NOMO-1 treated with DMSO at 0.1 percent for 48 hours (cell line): Measurements from ENCODE around the gene GTSE1.

Experiments used
- DNase-seq: peaks from one replicate; lab custom pipeline; 2025; ENCODE audit not compliant: unreplicated experiment; lab: John Stamatoyannopoulos, UW

Gene GTSE1

GRCh38 chr22:46327691-46328465, 31.2 kb downstream of the GTSE1 start:
- no peak for DNase-seq

GRCh38 chr22:46328797-46329196, 32.1 kb downstream of the GTSE1 start:
- no peak for DNase-seq

- no peak for DNase-seq
These were observed 32.9 kb downstream of the GTSE1 start for GRCh38 chr22:46329616-46330015.

- no peak for DNase-seq
These were observed 33.8 kb downstream of the GTSE1 start for GRCh38 chr22:46330426-46330825.

GRCh38 chr22:46331496-46331895, 34.8 kb downstream of the GTSE1 start:
- DNase-seq: no peak

- peak; percentile 77 for DNase-seq
These were observed 38.8 kb downstream of the GTSE1 start, which contains the start of gene TRMU for GRCh38 chr22:46335201-46336118. TSS of gene TRMU (plus strand) at chr22:46335714. CDS start at chr22:46335765, 51 bp downstream.

GRCh38 chr22:46336119-46337078, 39.7 kb downstream of the GTSE1 start:
- no peak for DNase-seq

- DNase-seq: no peak
These were observed 41.2 kb downstream of the GTSE1 start for GRCh38 chr22:46337870-46338269.

GRCh38 chr22:46338636-46339035, 42.0 kb downstream of the GTSE1 start:
- DNase-seq: no peak

- DNase-seq: no peak
These were observed 43.3 kb downstream of the GTSE1 start for GRCh38 chr22:46339956-46340355.

- no peak for DNase-seq
These were observed 44.0 kb downstream of the GTSE1 start for GRCh38 chr22:46340676-46341075.

GRCh38 chr22:46346680-46347405, 50.2 kb downstream of the GTSE1 start:
- no peak for DNase-seq

GRCh38 chr22:46347646-46348045, 51.0 kb downstream of the GTSE1 start:
- no peak for DNase-seq

- no peak for DNase-seq
These were observed 51.5 kb downstream of the GTSE1 start for GRCh38 chr22:46348099-46348695.

- no peak for DNase-seq
These were observed 52.6 kb downstream of the GTSE1 start for GRCh38 chr22:46349238-46349637.

- no peak for DNase-seq
These were observed 53.0 kb downstream of the GTSE1 start for GRCh38 chr22:46349681-46350080.

GRCh38 chr22:46350121-46350520, 53.5 kb downstream of the GTSE1 start:
- DNase-seq: no peak

- DNase-seq: no peak
These were observed 54.0 kb downstream of the GTSE1 start for GRCh38 chr22:46350646-46351045.

- no peak for DNase-seq
These were observed 54.6 kb downstream of the GTSE1 start for GRCh38 chr22:46351131-46351735.
